MG63 (cell line): ENCODE measurements around the gene IL1R1. TPM values are rescaled to one million over a fixed set of nuclear protein-coding genes. Genes with fewer than 3 reads are reported as not detected.
A peak's percentile ranks its signal among the peaks of the same experiment; 100 is the strongest.
"Not testable (repeated sequence)": the region's sequence is repeated elsewhere in the genome, so short reads cannot be mapped to it uniquely, and the experiment has no call there.

Experiments
- DNase-seq: peaks from one replicate; pipeline ENCODE4 v3.0.0-alpha.2; 2020
- H3K27me3 ChIP-seq: fragments of 250-450 bp; sonication (Bioruptor Pico); 2 replicates; pipeline ENCODE4 v1.5.1; 2020; ENCODE audit warnings: mild to moderate bottlenecking, moderate library complexity
- H3K36me3 ChIP-seq: fragments of 250-450 bp; sonication (Bioruptor Pico); 2 replicates; pipeline ENCODE4 v1.5.1; 2020; ENCODE audit warnings: mild to moderate bottlenecking, moderate library complexity
- H3K4me3 ChIP-seq: fragments of 250-450 bp; sonication (Bioruptor Pico); 2 replicates; pipeline ENCODE4 v1.5.1; 2020; ENCODE audit warnings: mild to moderate bottlenecking, moderate library complexity
- H3K9me3 ChIP-seq: fragments of 250-450 bp; sonication (Bioruptor Pico); 2 replicates; pipeline ENCODE4 v1.5.1; 2020; ENCODE audit warnings: mild to moderate bottlenecking, moderate library complexity
- total RNA-seq: library from RNA; depleted of rRNA; stranded (reverse); fragments of >200 nt; shearing (Covaris generic); gene quantifications from 2 replicates; pipeline ENCODE4 v1.2.3, GENCODE V29; 2014; ENCODE audit warnings: low replicate concordance

Gene IL1R1
- total RNA-seq, 1 experiment from 2014 or later: 0.82 TPM

GRCh38 chr2:102122115-102122514 is 20.4 kb upstream of the IL1R1 start:
- Histone ChIP-seq H3K36me3 (peaks cover 3% of the 10 kb centered on the region; the same call in 1 of the 2 replicates), H3K4me3 (no peak overlapping the region), H3K27me3 (no peaks in the 10 kb centered on the region), H3K9me3 (peaks cover 2% of the 10 kb centered on the region; the same call in 1 of the 2 replicates)
- DNase-seq: peak; percentile 56

- Histone ChIP-seq H3K36me3 (peaks cover 3% of the 10 kb centered on the region; the same call in 1 of the 2 replicates), H3K9me3 (peaks cover 2% of the 10 kb centered on the region; the same call in 1 of the 2 replicates), H3K27me3 (no peaks in the 10 kb centered on the region), H3K4me3 (no peak overlapping the region)
- no peak for DNase-seq
Measured at GRCh38 chr2:102122909-102123308, 19.6 kb upstream of the IL1R1 start.

- not testable (repeated sequence) for H3K9me3 ChIP-seq, H3K27me3 ChIP-seq, H3K4me3 ChIP-seq, H3K36me3 ChIP-seq, DNase-seq
Measured at GRCh38 chr2:102124421-102124820, 18.1 kb upstream of the IL1R1 start.

DNA sequence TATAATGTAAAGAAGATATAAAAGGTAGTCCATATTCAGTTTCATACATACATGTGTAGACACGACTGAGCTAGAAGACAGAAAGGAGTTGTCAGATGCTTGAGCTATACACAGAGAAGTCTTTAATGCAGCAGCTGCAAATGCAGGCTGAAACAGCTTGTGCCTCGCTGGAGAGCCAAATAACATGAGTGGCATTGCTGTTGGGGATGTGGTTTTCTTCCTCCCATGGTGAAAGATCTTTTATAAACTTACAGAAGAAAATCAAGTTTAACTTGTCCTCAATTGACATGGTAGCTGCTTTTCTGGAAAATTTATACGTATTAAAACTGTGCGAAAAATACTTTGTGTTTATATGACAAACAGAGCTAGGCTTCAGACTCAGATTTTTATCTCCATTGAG is 16.4 kb upstream of the IL1R1 start:
- no peak overlapping the region for H3K4me3 ChIP-seq
- H3K9me3 ChIP-seq: peaks cover 2% of the 10 kb centered on the region; the same call in 1 of the 2 replicates
- no peak for DNase-seq
- peaks cover 3% of the 10 kb centered on the region for H3K36me3 ChIP-seq
- H3K27me3 ChIP-seq: no peaks in the 10 kb centered on the region

- H3K27me3 ChIP-seq: no peaks in the 10 kb centered on the region
- DNase-seq: no peak
- peaks cover 2% of the 10 kb centered on the region; the same call in 1 of the 2 replicates for H3K9me3 ChIP-seq
- H3K4me3 ChIP-seq: no peak overlapping the region
- peaks cover 2% of the 10 kb centered on the region for H3K36me3 ChIP-seq
Measured at GRCh38 chr2:102126660-102127059, 15.9 kb upstream of the IL1R1 start.

GRCh38 chr2:102129082-102129481 is 13.5 kb upstream of the IL1R1 start:
- no peaks in the 10 kb centered on the region for H3K27me3 ChIP-seq
- H3K36me3 ChIP-seq: no peaks in the 10 kb centered on the region; the same call in 1 of the 2 replicates
- no peak for DNase-seq
- H3K9me3 ChIP-seq: peaks cover 2% of the 10 kb centered on the region; the same call in 1 of the 2 replicates
- H3K4me3 ChIP-seq: no peak overlapping the region

- Histone ChIP-seq H3K36me3 (no peaks in the 10 kb centered on the region; the same call in 1 of the 2 replicates), H3K4me3 (no peak overlapping the region)
Measured at GRCh38 chr2:102129951-102130646, 12.4 kb upstream of the IL1R1 start.

DNA sequence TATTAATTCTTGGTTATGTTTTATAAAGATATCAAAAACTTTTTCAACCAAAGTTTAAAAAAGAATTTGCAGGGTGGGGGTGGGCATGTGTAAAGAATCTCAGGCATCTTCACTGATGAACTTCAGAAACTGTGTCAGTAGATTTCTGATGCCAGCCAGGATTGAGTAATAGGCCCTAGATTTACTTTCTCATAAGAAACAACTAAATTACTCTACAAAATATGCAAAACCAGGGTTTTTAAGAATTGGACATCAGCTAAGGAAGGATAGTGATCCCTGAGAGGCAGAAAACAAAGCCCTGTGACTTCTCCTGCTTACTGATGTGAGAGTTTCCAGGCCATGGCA is 11.9 kb upstream of the IL1R1 start:
- no peak for DNase-seq

More at GRCh38 chr2:102129951-102130646, 12.4 kb upstream of the IL1R1 start:
- Histone ChIP-seq H3K27me3 (no peaks in the 10 kb centered on the region), H3K9me3 (peaks cover 1% of the 10 kb centered on the region; the same call in 1 of the 2 replicates)
- DNase-seq: no peak

DNA sequence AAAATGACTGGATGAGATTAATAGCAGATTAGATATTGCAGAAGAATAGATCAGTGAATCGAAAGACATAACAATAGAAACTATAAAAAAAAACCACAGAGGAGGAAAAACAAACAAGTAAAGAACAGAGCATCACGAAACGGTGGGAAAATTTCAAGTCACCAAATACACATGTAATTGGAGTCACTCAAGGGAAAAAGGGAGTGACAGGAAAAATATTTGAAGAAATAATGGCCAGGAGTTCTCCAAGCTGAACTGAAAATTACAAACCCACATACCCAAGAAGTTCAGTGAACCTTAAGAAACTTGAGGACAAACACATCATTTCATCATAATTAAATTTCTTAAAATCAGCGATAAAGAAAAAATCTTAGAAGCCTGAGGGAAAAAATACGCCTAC is 11.0 kb upstream of the IL1R1 start:
- Histone ChIP-seq H3K9me3 (no peaks in the 10 kb centered on the region), H3K4me3 (no peak overlapping the region), H3K36me3 (no peaks in the 10 kb centered on the region; the same call in 1 of the 2 replicates), H3K27me3 (no peaks in the 10 kb centered on the region)
- DNase-seq: no peak

More for the DNA sequence above, 11.9 kb upstream of the IL1R1 start:
- H3K36me3 ChIP-seq: no peaks in the 10 kb centered on the region; the same call in 1 of the 2 replicates
- no peaks in the 10 kb centered on the region for H3K27me3 ChIP-seq
- no peak overlapping the region for H3K4me3 ChIP-seq
- no peaks in the 10 kb centered on the region; the same call in 1 of the 2 replicates for H3K9me3 ChIP-seq

GRCh38 chr2:102137138-102137537 is 5.4 kb upstream of the IL1R1 start:
- Histone ChIP-seq H3K36me3 (no peaks in the 10 kb centered on the region), H3K9me3 (no peaks in the 10 kb centered on the region), H3K27me3 (no peaks in the 10 kb centered on the region), H3K4me3 (no peak overlapping the region)
- no peak for DNase-seq

DNA sequence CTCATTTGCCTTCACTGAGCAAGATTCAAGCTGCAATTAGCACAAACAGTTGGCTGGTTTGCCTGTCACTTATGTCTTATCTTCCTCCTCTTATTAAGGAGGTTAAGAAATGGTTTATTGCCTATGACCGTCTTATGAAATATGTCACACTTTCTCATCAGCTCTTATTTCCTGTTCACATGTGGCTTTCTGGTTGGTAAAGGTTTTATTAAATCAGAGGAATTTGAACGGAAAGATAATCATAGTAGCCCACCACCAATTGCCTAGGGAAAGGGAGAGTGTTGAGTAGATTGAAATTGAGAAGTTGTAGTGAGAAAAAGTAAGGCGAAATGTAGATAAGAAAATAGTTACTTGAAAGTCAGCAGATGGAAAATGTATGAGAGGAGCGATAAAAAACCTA is 4.2 kb upstream of the IL1R1 start:
- H3K36me3 ChIP-seq: no peaks in the 10 kb centered on the region; the same call in 1 of the 2 replicates

DNA sequence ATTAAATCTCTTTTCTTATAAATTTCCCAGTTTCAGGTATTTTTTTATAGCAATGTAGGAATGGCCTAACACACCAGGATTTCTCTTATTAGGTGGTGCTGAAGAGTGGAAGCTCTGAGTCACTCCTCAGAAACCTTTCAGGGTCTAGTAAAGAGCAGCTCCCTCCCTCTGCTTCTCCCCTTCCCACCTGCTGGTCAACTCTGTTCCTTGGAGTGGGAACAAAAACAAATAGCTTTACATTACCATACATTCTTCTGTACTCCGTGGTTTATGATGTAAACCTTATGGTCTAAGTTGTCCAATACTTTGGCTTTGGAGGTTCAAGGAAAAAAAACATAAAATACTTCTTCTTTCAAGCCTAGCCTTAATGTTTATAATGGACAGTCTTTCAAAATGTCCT is 2.7 kb upstream of the IL1R1 start:
- no peak overlapping the region for H3K4me3 ChIP-seq
- H3K9me3 ChIP-seq: 0 out of 2 replicates have a peak, but pooled peaks cover 5% of the 10 kb centered on the region
- H3K27me3 ChIP-seq: no peaks in the 10 kb centered on the region
- DNase-seq: no peak
- peaks cover 8% of the 10 kb centered on the region; the same call in 1 of the 2 replicates for H3K36me3 ChIP-seq

More for the DNA sequence above, 4.2 kb upstream of the IL1R1 start:
- Histone ChIP-seq H3K9me3 (no peaks in the 10 kb centered on the region), H3K4me3 (no peak overlapping the region), H3K27me3 (no peaks in the 10 kb centered on the region)
- no peak for DNase-seq

DNA sequence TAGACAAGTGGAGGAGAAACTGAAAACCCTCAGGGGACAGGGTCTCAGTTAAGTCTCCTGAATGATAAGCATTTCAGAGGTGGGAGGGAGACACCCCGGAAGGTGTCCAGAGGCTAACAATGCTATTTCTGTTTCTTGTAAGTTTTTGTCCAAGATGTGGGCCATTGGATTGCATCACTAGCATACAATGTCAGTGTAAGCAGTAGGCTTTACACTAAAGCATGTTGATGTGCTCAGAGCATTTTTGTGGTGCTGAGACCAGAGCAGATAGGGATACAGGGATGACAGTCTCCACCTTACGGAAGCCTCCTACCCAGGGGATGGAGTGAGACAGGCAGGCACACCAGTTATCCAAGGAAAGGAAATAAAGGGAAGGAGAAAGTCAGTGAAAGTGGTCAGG is 2.2 kb upstream of the IL1R1 start:
- no peaks in the 10 kb centered on the region for H3K27me3 ChIP-seq
- peaks cover 12% of the 10 kb centered on the region; the same call in 1 of the 2 replicates for H3K36me3 ChIP-seq
- no peak overlapping the region for H3K4me3 ChIP-seq
- H3K9me3 ChIP-seq: peaks cover 8% of the 10 kb centered on the region
- no peak for DNase-seq

DNA sequence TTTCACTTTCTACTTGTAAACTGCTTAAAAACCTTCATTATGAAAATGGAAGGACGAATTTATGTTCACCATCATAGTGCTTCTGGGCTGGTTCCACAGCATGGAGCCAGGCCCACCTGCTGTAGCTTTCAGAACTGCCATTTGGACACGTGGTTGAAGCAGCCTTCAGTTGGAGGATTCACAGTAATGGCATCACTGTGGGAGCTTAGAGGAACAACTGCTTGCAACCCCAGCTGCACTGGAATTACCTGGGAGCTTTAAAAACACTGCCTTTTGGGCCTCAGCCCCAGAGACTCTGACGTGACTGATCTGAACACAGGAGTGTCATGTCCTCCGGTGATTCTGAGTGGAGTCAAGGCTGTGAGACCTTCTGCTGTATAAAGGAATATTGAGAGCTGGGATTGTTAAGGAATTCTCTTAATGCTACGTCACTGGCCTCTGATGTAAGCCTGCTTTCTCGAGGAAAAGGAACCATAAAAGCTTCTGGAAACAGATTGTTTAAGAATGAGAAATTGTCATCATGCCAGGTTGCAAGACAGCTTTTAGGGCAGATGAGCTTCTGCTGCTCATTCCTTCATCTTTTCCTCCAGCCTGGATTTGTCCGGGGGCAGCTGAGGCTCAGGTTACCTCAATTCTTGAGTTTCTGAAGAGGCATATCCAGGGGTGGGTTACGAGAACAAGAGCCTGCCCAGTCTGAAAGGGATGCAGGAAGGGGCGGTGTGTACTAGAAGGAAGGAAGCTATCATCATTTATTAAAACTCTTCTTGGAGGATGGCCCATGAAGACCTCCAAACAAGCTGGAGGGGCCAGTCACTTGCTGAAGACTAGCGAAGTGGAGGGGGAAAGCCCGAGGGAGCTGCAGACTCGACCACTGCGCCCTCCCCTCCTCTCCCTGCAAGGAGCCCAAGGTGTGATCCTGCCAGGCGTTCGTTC is 1.3 kb upstream of the IL1R1 start:
- Histone ChIP-seq H3K36me3 (peaks cover 17% of the 10 kb centered on the region; the same call in 1 of the 2 replicates), H3K9me3 (peaks cover 12% of the 10 kb centered on the region), H3K4me3 (no peak overlapping the region), H3K27me3 (no peaks in the 10 kb centered on the region)
- DNase-seq: no peak

DNA sequence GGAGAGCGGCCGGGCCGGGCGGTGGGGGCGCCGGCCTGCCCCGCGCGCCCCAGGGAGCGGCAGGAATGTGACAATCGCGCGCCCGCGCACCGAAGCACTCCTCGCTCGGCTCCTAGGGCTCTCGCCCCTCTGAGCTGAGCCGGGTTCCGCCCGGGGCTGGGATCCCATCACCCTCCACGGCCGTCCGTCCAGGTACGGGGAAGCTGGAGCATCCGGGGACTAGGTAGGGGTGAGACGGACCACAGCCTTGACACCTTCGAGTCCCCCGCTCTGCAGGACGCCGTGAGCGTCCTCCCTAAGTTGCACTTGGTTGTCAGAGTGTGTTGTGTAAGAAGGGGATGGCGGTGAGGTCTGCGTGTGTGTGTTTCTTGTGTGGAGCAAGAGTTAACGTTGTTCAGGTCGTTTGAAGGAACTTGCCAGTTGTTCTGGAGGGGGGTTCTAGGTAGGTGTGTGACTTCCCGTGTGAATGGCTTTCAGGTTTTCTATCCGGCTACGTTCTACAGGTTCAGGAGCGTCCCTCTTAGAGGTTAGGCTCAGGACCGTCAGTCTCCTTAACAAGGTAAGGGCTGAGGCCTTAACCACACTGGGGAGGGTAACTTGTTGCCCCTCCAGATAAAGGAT is 393 bp downstream of the IL1R1 start:
- Histone ChIP-seq H3K27me3 (no peaks in the 10 kb centered on the region), H3K4me3 (peak overlapping the region; percentile 50), H3K36me3 (peaks cover 17% of the 10 kb centered on the region; the same call in 1 of the 2 replicates), H3K9me3 (peaks cover 16% of the 10 kb centered on the region)
- no peak for DNase-seq

GRCh38 chr2:102143450-102143985 is 972 bp downstream of the IL1R1 start:
- Histone ChIP-seq H3K9me3 (peaks cover 16% of the 10 kb centered on the region), H3K4me3 (peak overlapping the region; percentile 50), H3K27me3 (no peaks in the 10 kb centered on the region), H3K36me3 (peaks cover 17% of the 10 kb centered on the region; the same call in 1 of the 2 replicates)
- DNase-seq: no peak
